Activated B cell treated with CpG ODN at 0.5 μM for 24 hours (primary cell): ENCODE results near the gene FIGNL1. TPM values are rescaled to one million over a fixed set of nuclear protein-coding genes. Genes with fewer than 3 reads are reported as not detected.

ENCODE experiments used
- ATAC-seq: fragments of 200-7000 bp; cut with Tn5 transposase; one replicate; pipeline ENCODE4 v1.10.0; 2021; ENCODE audit warnings: low read depth, mild to moderate bottlenecking, moderate library complexity
- CTCF ChIA-PET: fragments of 350-600 bp; sonication (Branson Sonifier 250); formaldehyde crosslinking; loops from one replicate; lab custom pipeline; 2021; ENCODE audit warnings: antibody characterized with exemption; lab: Charles Lee
- POLR2A ChIA-PET: fragments of 350-600 bp; sonication (Branson Sonifier 250); formaldehyde crosslinking; loops from one replicate; lab custom pipeline; 2021; ENCODE audit warnings: antibody characterized with exemption; lab: Charles Lee
- DNase-seq: peaks from one replicate; pipeline ENCODE4 v3.0.0; 2022
- H3K27ac Mint-ChIP-seq: one replicate; pipeline ENCODE4 v1.8.0; 2020; ENCODE audit warnings: mixed read lengths
- H3K27me3 Mint-ChIP-seq: one replicate; pipeline ENCODE4 v1.8.0; 2021; ENCODE audit warnings: mixed read lengths
- H3K36me3 Mint-ChIP-seq: one replicate; pipeline ENCODE4 v1.8.0; 2021; ENCODE audit warnings: low read depth, mixed read lengths
- H3K4me1 Mint-ChIP-seq: one replicate; pipeline ENCODE4 v1.8.0; 2021; ENCODE audit warnings: mixed read lengths
- H3K4me3 Mint-ChIP-seq: one replicate; pipeline ENCODE4 v1.8.0; 2020; ENCODE audit warnings: mild to moderate bottlenecking, mixed read lengths
- H3K9me3 Mint-ChIP-seq: one replicate; pipeline ENCODE4 v1.8.0; 2020; ENCODE audit warnings: mixed read lengths
- intact Hi-C: fragments of 100-400 bp; cut with micrococcal nuclease; formaldehyde crosslinking; loops from one replicate; pipeline ENCODE4 v1.15.1; 2024
- total RNA-seq: library from RNA; stranded (reverse); gene quantifications from 2 replicates; pipeline ENCODE4 v1.2.3, GENCODE V29; 2022
- TF ChIP-seq, protein P1 (sequence below): fragments of 200-600 bp; IDR thresholded peaks from one replicate; pipeline ENCODE4 v1.8.0; 2022; ENCODE audit warnings: antibody characterized with exemption, mild to moderate bottlenecking

FIGNL1 gene
- total RNA-seq, 1 donor from 2014 or later: 15.4 TPM

DNA sequence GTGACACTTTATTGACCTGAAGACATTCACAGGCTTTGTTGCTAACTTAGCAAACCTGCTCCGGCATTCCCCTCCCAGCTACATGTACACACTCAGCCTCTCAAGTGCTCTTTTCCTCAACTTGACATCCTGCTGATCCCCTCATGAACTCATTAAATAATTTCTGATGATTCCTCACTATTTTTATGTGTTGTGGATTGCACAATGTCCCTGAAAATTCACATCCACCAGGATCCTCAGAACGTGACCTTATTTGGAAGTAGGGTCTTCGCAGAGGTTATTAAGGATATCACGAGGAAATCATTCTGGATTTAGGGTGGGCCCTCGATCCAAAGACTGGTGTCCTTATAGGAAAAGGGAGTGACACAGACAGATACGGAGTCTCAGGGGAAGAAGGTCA is 27.3 kb downstream of the FIGNL1 start:
- POLR2A ChIA-PET: no interaction called here

DNA sequence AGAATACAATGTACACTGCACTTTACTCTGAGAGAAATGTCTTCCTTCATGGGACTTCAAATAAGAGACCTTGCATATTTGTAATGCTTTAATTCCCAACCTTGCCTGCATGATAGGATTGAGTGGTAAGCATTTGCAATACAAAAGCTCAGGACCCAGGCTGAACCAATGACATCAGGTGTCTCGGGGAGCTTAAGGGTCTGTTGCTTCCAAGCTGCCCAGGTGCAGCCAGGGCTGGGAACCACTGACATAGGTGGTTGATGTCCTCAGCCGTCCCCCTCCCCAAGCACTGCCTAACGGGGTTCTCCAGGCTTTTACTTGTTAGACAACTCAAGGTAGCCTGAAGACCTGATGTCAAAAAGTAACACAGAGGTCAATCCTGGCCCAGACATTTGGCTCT is 29.1 kb downstream of the FIGNL1 start:
- H3K27me3 Mint-ChIP-seq: no peaks in the 10 kb centered on the region
- TF ChIP-seq, protein P1, sequence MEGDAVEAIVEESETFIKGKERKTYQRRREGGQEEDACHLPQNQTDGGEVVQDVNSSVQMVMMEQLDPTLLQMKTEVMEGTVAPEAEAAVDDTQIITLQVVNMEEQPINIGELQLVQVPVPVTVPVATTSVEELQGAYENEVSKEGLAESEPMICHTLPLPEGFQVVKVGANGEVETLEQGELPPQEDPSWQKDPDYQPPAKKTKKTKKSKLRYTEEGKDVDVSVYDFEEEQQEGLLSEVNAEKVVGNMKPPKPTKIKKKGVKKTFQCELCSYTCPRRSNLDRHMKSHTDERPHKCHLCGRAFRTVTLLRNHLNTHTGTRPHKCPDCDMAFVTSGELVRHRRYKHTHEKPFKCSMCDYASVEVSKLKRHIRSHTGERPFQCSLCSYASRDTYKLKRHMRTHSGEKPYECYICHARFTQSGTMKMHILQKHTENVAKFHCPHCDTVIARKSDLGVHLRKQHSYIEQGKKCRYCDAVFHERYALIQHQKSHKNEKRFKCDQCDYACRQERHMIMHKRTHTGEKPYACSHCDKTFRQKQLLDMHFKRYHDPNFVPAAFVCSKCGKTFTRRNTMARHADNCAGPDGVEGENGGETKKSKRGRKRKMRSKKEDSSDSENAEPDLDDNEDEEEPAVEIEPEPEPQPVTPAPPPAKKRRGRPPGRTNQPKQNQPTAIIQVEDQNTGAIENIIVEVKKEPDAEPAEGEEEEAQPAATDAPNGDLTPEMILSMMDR: no peak
- H3K9me3 Mint-ChIP-seq: no peaks in the 10 kb centered on the region
- intact Hi-C loops: no loop called here
- ChIA-PET CTCF (interaction anchor here (1.3 to 6.5 kb wide), 5 partner anchors 9 to 308 kb away, joined by 3 to 79 read pairs (median 4); no protein-coding TSS in a partner anchor), POLR2A (no interaction called here)
- no peak overlapping the region for H3K4me3 Mint-ChIP-seq
- DNase-seq: no peak
- no peaks in the 10 kb centered on the region for H3K36me3 Mint-ChIP-seq
- peaks cover 32% of the 10 kb centered on the region for H3K4me1 Mint-ChIP-seq
- no peak for ATAC-seq
- no peak overlapping the region for H3K27ac Mint-ChIP-seq

More for the DNA sequence above, 27.3 kb downstream of the FIGNL1 start:
- no peak for ATAC-seq
- no peak for DNase-seq
- TF ChIP-seq, protein P1: no peak
- intact Hi-C loops: no loop called here
- no peak overlapping the region for H3K4me3 Mint-ChIP-seq
- CTCF ChIA-PET: no interaction called here
- H3K27ac Mint-ChIP-seq: no peak overlapping the region
- no peaks in the 10 kb centered on the region for H3K36me3 Mint-ChIP-seq
- peaks cover 14% of the 10 kb centered on the region for H3K4me1 Mint-ChIP-seq
- H3K9me3 Mint-ChIP-seq: no peaks in the 10 kb centered on the region
- no peaks in the 10 kb centered on the region for H3K27me3 Mint-ChIP-seq

DNA sequence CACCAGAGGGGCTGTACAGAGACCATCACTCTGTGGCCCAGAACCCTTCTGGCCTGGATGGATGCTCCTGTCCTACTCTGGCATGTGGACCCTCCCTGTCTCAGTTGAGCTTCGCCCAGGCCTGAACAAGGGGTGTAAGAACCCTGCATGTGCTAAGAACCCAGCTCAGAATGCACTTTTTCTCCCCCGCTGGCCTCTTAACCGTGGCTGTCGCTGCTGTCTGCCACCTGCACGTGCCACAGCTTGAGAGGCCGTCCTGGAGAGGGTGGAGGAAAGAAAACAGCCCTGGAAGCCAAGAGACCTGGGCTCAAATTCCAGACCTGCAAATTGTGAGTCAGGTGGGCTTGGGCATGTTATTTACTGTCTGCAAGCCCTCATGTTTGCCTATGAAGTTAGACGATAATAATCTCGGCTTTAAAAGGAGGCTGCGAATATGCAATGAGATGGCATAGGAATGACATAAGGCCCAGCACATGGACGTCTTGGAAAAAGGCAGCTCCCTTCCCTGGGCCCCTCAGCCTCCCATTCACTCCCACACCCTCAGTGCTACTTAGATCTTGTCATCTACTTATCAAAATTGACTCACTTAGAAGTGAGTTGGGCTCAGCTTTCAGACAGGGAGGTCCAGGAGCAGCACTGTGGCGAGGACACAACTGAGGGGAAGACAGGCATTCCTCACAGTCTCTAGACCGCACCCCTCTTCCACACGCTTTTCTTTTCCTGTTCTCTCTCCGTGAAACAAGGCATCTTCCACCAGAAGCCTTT is 31.4 kb downstream of the FIGNL1 start:
- no peaks in the 10 kb centered on the region for H3K27me3 Mint-ChIP-seq
- no peak for ATAC-seq
- POLR2A ChIA-PET: interaction anchor here (0.8 to 2.7 kb wide), 6 partner anchors 8 to 213 kb away, joined by 3 to 23 read pairs (median 4); partner anchors contain the start of gene IKZF1

DNA sequence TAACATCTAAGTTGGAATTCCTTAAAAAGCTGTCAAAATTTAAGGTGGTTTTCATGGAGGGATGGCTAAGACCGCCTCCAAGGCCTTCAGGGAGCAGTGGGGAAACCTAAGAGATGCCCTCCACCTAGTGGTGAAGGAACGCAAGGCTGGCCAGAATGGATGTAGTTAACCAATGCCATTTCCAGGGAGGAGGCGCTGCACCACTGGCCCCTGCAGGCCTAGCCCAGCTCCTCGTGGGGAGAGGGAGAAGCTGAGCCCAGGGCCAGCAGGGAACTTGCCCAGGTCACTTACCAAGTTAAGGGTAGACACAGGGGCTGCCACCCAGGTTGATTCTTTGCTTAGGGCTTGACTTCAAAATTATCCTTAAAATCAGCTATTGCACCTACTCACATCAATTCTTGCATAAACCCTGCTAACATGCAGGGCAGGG is 32.0 kb downstream of the FIGNL1 start:
- peak; percentile 47 for DNase-seq
- Mint-ChIP-seq H3K4me3 (no peak overlapping the region), H3K36me3 (no peaks in the 10 kb centered on the region), H3K27ac (peak overlapping the region; percentile 35), H3K4me1 (peaks cover 51% of the 10 kb centered on the region), H3K27me3 (no peaks in the 10 kb centered on the region), H3K9me3 (no peaks in the 10 kb centered on the region)
- POLR2A ChIA-PET: interaction anchor here (0.8 to 2.7 kb wide), 6 partner anchors 20 to 212 kb away, joined by 3 to 23 read pairs (median 4); partner anchors contain the start of gene IKZF1
- peak; percentile 82 for ATAC-seq
- intact Hi-C loops: loop anchor here (1.0 to 2.0 kb wide), 8 partner anchors 36 to 743 kb away; no protein-coding TSS in a partner anchor
- TF ChIP-seq, protein P1: peak; percentile 56
- CTCF ChIA-PET: interaction anchor here (0.7 to 6.5 kb wide), 48 partner anchors 9 to 743 kb away, joined by 3 to 85 read pairs (median 5); partner anchors contain the start of genes IKZF1 and ZPBP

More for the DNA sequence above, 31.4 kb downstream of the FIGNL1 start:
- H3K27ac Mint-ChIP-seq: no peak overlapping the region
- no peak overlapping the region for H3K4me3 Mint-ChIP-seq
- H3K36me3 Mint-ChIP-seq: no peaks in the 10 kb centered on the region
- no peak for DNase-seq
- TF ChIP-seq, protein P1: no peak
- H3K9me3 Mint-ChIP-seq: no peaks in the 10 kb centered on the region
- intact Hi-C loops: loop anchor here (1.0 to 2.0 kb wide), 8 partner anchors 36 to 742 kb away; no protein-coding TSS in a partner anchor
- CTCF ChIA-PET: interaction anchor here (0.7 to 6.5 kb wide), 41 partner anchors 9 to 742 kb away, joined by 3 to 85 read pairs (median 5); partner anchors contain the start of genes IKZF1 and ZPBP
- peaks cover 49% of the 10 kb centered on the region for H3K4me1 Mint-ChIP-seq
